ENCODE data around the gene CETN1.

DNA sequence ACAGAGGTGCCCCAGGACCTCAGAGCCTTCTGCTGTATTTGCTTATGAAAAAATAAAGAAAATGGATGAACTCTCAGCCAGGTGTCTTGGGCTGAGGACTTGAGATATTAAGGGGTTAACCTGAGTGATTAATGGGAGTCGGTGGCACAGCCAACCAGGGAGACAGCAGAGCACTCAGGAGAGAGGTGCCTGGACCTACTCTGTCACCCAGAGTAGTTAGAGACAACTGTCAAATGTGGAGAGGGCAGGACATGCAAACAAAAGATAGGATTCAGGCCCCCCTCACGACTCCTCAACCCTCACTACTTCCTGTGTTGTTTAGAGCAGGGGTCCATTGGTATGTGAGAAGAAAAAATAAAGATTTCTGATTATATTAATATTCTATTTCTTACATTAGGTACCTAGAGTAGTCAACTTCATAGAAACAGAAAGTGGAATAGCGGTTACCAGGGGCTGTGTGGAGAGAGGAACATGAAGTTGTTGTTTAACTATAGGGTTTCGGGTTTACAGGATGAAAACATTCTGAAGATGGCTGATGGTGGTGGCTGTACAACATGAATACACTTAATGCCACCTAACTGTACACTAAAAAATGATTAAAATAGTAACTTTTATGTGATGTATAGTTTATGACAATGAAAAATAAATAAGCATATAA, 28.6 kb upstream of the CETN1 start:
- TF ChIP-seq, protein P1, sequence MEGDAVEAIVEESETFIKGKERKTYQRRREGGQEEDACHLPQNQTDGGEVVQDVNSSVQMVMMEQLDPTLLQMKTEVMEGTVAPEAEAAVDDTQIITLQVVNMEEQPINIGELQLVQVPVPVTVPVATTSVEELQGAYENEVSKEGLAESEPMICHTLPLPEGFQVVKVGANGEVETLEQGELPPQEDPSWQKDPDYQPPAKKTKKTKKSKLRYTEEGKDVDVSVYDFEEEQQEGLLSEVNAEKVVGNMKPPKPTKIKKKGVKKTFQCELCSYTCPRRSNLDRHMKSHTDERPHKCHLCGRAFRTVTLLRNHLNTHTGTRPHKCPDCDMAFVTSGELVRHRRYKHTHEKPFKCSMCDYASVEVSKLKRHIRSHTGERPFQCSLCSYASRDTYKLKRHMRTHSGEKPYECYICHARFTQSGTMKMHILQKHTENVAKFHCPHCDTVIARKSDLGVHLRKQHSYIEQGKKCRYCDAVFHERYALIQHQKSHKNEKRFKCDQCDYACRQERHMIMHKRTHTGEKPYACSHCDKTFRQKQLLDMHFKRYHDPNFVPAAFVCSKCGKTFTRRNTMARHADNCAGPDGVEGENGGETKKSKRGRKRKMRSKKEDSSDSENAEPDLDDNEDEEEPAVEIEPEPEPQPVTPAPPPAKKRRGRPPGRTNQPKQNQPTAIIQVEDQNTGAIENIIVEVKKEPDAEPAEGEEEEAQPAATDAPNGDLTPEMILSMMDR (IDR thresholded peaks at IDR 0.05; ENCODE audit: insufficient read depth, low read length), result no peak
- TF ChIP-seq POLR2AphosphoS5 (IDR thresholded peaks at IDR 0.05; ENCODE audit: low read depth), result no peak
